Activated T-cell treated with anti-CD3 and anti-CD28 coated beads, Interleukin-2, amount 50 U/mL, for 48 hours (primary cell): ENCODE measurements around the gene CLRN3.

Experiments used
- DNase-seq, 2 experiments: peaks; one replicate each; pipeline ENCODE4 v3.0.0-alpha.2; 2020

CLRN3 gene, protein sequence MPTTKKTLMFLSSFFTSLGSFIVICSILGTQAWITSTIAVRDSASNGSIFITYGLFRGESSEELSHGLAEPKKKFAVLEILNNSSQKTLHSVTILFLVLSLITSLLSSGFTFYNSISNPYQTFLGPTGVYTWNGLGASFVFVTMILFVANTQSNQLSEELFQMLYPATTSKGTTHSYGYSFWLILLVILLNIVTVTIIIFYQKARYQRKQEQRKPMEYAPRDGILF

GRCh38 chr10:127892743-127893142 is at the start of gene CLRN3:
CLRN3 (minus strand) TSS chr10:127892941; CDS start chr10:127892784, 157 bp downstream.
- no peak for DNase-seq

GRCh38 chr10:127940866-127941640 is 48.3 kb upstream of the CLRN3 start:
- DNase-seq, result no peak

- DNase-seq, result no peak
Measured at GRCh38 chr10:127939786-127940330, 47.1 kb upstream of the CLRN3 start.

- no peak for DNase-seq
Measured at GRCh38 chr10:127937915-127938463, 45.2 kb upstream of the CLRN3 start.

GRCh38 chr10:127937069-127937468 is 44.3 kb upstream of the CLRN3 start:
- DNase-seq, result no peak

- no peak for DNase-seq
Measured at GRCh38 chr10:127935071-127935561, 42.4 kb upstream of the CLRN3 start.

- DNase-seq, result no peak
Measured at GRCh38 chr10:127934383-127934782, 41.6 kb upstream of the CLRN3 start.

- no peak for DNase-seq
Measured at GRCh38 chr10:127933271-127933670, 40.5 kb upstream of the CLRN3 start.

DNA sequence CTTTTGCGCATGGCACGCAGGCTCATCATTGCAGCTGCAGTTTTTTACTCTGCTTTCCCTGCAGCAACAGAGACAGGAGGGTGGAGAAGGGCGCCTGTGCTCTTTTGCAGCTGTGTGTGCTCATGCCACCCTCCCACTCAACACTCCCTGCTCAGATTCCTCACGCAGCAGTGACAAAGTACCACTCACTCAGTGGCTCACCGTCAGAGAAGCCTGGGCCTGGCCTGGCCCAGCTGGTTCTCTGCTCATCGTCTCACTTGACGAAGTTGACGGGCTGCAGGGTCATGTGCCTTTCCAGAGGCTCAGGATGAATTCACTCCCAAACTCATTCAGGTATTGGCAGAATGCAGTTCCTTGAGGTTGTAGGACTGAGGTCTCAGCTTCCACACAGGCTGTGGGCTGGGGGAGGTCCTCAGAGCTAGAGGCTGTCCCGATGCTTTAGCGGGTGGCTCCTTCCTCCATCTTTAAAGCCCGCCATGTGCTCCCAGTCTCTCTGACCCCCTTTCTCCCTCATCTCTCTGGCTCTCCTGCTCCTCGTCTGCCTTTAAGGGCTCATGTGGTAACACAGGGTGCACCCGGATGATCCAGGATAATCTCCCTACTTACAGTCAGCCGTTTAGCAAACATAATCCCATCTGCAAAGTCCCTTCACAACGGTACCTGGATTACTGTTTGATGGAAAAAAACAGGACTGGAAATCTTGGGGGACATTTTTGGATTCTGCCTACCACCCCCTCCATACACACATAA is 40.0 kb upstream of the CLRN3 start:
- DNase-seq, result no peak

DNA sequence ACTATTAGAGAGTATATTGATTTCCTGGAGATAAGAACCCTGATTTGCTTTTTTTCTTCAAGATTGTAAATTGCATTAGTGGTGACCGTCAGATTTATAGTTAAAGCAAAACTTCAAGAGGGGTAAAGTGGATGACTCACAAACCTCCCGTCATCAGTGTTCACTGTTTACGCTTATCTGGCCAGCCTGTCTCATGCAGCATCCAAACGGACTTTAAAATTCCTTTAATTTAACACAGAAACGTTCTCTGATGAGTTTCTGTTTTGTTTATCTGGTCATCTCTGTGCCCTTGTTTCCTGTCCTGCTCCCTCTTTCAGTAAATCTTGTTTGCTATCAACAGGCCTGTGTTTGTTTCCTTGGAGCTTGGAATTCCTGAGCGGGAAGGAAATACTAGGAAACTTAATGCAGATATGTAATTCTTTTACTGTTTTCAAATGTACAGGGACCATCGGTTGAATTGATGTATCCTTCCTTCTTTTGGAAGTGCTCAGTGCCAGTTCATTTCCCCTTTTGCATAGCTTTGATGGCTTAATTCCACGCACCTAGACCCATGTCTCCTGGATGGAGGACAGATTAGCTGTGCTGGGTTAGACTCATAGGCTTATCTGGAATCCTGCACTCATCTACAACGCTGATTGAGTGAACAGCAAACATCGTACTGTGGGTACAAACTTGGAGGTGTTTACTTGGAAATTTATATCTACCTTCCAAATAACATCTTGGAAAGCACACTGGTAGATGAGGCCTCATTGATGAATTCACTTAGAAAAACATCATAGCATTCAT is 35.5 kb upstream of the CLRN3 start:
- DNase-seq, result no peak

DNA sequence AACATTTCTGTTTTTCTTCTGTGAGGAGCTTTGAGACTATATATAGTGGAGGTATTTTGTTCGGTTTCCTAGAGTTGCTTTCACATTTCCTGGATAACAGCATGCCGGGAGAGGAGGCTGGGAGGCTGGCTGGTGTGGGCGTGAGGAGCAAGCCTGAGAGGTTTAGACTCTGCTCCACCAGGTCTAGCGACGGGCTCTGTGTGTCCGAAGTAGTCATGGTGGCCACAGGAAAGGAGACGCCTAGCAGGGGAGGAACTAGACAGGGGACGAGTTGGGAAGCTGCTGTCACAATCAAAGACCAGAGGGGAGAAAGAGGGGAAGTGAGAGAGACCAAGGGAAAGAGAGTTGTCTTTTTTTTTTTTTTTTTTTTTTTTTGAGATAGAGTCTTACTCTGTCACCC is 33.7 kb upstream of the CLRN3 start:
- no peak for DNase-seq

GRCh38 chr10:127925471-127926207 is 32.9 kb upstream of the CLRN3 start:
- no peak for DNase-seq

DNA sequence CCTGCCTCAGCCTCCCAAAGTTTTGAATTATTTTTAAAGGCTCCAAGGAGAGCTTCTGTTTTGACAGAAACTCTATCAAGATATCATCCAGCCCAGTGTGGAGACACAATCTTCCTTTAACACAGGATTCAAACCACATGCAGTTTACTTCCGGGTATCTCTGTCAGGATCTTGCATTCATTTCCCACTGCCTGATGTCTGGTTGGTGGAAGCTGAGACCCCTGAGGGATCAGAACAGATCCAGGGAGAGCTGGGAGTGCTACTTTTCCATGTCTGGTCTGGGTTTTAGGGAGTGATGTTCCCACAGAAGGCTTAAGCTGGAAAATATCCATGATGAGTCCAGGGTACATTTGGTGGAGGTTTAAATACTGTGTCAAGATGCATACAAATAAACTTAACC is 30.9 kb upstream of the CLRN3 start:
- no peak for DNase-seq

DNA sequence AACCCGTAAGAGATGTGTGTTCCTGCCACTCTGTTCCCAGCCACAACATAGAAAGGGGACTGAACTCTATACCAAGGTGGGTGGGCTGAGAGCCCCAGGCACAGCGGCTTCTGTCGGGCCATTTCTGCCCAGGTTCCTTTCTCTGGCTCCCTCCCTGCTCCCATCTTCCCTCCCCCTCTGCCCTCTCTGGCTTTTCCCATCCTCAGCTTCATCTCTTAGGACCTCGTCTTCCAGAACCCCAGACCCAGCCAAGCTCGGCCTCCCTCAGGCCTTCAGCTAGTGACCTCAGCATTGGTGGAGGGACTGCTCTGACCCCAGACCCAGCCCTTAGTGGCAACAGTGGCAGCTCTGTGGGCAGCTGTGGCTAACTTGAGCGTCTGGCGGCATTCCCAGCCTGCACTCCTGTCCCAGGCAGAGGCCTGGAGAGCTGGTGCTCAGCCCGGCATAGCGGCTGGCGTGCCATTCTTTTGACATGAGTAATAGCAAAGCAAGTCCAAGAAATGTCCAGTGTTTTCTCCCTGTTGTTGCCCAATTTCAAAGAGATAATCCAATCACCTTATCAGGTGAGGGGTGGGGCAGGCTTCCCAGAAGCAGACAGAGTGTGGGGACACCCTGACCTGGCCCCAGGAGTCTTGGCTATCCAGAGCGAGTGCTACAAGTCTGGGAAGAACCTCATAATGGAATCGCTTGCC is 30.1 kb upstream of the CLRN3 start:
- no peak for DNase-seq

GRCh38 chr10:127922206-127922605 is 29.5 kb upstream of the CLRN3 start:
- DNase-seq, result no peak

DNA sequence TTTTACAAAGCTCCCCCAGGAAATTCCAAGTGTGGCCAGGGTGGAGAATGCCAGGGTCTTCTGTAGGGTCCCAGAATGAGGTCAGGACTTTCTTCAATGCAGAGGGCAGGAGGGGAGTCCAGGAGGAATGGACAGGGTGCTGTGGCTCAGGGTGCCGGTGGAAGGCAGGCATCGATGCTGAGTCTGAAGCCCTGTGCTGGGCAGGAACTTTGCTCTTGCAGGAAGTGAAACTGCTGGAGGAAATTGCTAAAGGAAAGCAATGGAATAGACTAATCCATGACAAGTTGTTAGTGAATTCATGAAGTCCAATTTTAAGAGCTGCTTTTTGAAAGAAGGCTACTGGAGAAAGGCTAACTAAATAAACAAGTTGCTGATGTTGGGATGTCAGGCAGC is 29.0 kb upstream of the CLRN3 start:
- DNase-seq, result no peak

- DNase-seq, result no peak
Measured at GRCh38 chr10:127921075-127921752, 28.5 kb upstream of the CLRN3 start.

DNA sequence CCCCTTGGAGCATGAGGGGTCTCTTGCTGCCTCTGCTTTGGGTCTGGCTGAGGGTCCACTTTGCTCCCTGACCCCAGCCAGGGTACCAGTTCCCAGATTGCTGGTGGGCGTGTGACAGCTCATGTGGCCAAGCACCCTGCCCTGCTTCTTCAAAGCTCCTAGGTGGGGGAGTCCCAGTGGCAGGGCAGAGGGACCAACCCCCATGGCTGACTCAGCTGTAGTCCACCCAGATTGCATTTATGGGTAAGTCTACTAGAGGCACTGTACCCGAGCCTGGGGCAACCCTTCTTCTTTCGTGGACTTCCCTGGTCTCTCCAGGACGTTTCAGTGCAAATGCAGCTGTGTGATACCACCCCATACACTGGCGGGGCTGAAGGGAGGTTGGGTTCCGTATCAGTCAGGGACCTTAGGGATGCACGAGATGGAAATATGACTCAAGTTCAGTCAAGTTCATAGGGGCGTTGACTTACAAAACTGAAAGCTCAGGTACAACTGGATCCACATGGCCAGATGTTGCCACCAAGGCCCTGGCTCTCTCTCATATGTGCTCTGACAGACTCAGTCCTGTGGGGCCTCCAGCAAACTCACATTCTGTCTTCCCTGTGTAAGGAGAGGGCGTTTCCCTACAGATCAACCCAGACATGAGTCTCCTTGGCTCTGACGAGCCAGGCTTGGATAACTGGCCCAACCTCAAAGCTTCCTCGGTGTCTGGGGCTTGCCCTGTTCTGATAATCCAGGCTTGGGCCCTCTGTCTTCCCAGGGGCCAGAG is 27.7 kb upstream of the CLRN3 start:
- no peak for DNase-seq
